Measurements from ENCODE around the gene ING3.

GRCh38 chr7:120987683-120988590 is 37.4 kb downstream of the ING3 start:
- TF ChIP-seq CTCF (conservative IDR thresholded peaks at IDR 0.05; ENCODE audit: low read length), result peak; percentile 99
- no peak for TF ChIP-seq EZH2phosphoT487 (IDR thresholded peaks at IDR 0.05; ENCODE audit: borderline replicate concordance, low read depth, low read length)

All from OCI-LY7 (cell line).